OCI-LY7 (cell line): ENCODE results near the gene MYH11.

Experiments
- CTCF ChIP-seq: fragments of 200-600 bp; sonication (generic); conservative IDR thresholded peaks from 2 replicates; pipeline ENCODE4 v1.5.1; 2014; ENCODE audit warnings: mild to moderate bottlenecking, antibody characterized with exemption, low read length, moderate library complexity, mixed read lengths
- EZH2phosphoT487 ChIP-seq: fragments of 200-600 bp; sonication (generic); IDR thresholded peaks from 2 replicates; pipeline ENCODE4 v1.6.1; 2018; ENCODE audit warnings: low read depth, borderline replicate concordance, mild to moderate bottlenecking, mixed run types, antibody characterized with exemption, low read length, moderate library complexity, mixed read lengths

GRCh38 chr16:15736529-15736928, 120.3 kb downstream of the MYH11 start:
- no peak for TF ChIP-seq CTCF
- TF ChIP-seq EZH2phosphoT487, result no peak
